ENCODE measurements around the gene AIG1.
"Not testable (repeated sequence)": the region's sequence is repeated elsewhere in the genome, so short reads cannot be mapped to it uniquely, and the experiment has no call there.

Gene AIG1

GRCh38 chr6:143299253-143300166 is 238.8 kb downstream of the AIG1 start:
- no peaks in the 10 kb centered on the region for H3K4me1 ChIP-seq
- no peak overlapping the region for H2AFZ ChIP-seq
- H3K4me2 ChIP-seq (ENCODE audit: low read length): no peak overlapping the region
- no peak for TF ChIP-seq CTCF (IDR thresholded peaks at IDR 0.05)
- no peaks in the 10 kb centered on the region for H3K36me3 ChIP-seq (ENCODE audit: control insufficient read depth, insufficient read depth, low read length)
- H3K79me2 ChIP-seq: no peaks in the 10 kb centered on the region
- no peak overlapping the region for H3K9ac ChIP-seq
- H3K4me3 ChIP-seq (ENCODE audit: low read depth, low read length): no peak overlapping the region
- no peak overlapping the region for H3K27ac ChIP-seq
- H3K9me3 ChIP-seq (ENCODE audit: control insufficient read depth, low read length): no peaks in the 10 kb centered on the region
- no peaks in the 10 kb centered on the region for H3K27me3 ChIP-seq (ENCODE audit: control insufficient read depth, insufficient read depth, low read length)

GRCh38 chr6:143301188-143301587 is 240.5 kb downstream of the AIG1 start:
- Histone ChIP-seq H3K27me3 (ENCODE audit: control insufficient read depth, insufficient read depth, low read length) (no peaks in the 10 kb centered on the region), H3K4me1 (no peaks in the 10 kb centered on the region), H3K9me3 (ENCODE audit: control insufficient read depth, low read length) (no peaks in the 10 kb centered on the region), H3K9ac (no peak overlapping the region), H2AFZ (no peak overlapping the region), H3K79me2 (no peaks in the 10 kb centered on the region), H3K4me3 (ENCODE audit: low read depth, low read length) (no peak overlapping the region), H3K36me3 (ENCODE audit: control insufficient read depth, insufficient read depth, low read length) (no peaks in the 10 kb centered on the region), H3K4me2 (ENCODE audit: low read length) (no peak overlapping the region), H3K27ac (no peak overlapping the region)
- no peak for TF ChIP-seq CTCF (IDR thresholded peaks at IDR 0.05)

GRCh38 chr6:143307760-143308159 is 247.1 kb downstream of the AIG1 start:
- H3K9ac ChIP-seq; H3K79me2 ChIP-seq; H3K9me3 ChIP-seq (ENCODE audit: control insufficient read depth, low read length); H3K4me1 ChIP-seq; H3K27me3 ChIP-seq (ENCODE audit: control insufficient read depth, insufficient read depth, low read length); H3K4me3 ChIP-seq (ENCODE audit: low read depth, low read length); H3K4me2 ChIP-seq (ENCODE audit: low read length); H3K27ac ChIP-seq; H3K36me3 ChIP-seq (ENCODE audit: control insufficient read depth, insufficient read depth, low read length); H2AFZ ChIP-seq: not testable (repeated sequence)

GRCh38 chr6:143313163-143313562 is 252.5 kb downstream of the AIG1 start:
- H2AFZ ChIP-seq: no peak overlapping the region
- no peaks in the 10 kb centered on the region for H3K9me3 ChIP-seq (ENCODE audit: control insufficient read depth, low read length)
- no peaks in the 10 kb centered on the region for H3K27me3 ChIP-seq (ENCODE audit: control insufficient read depth, insufficient read depth, low read length)
- H3K36me3 ChIP-seq (ENCODE audit: control insufficient read depth, insufficient read depth, low read length): no peaks in the 10 kb centered on the region
- no peak overlapping the region for H3K27ac ChIP-seq
- no peak overlapping the region for H3K9ac ChIP-seq
- H3K4me3 ChIP-seq (ENCODE audit: low read depth, low read length): no peak overlapping the region
- no peak overlapping the region for H3K4me2 ChIP-seq (ENCODE audit: low read length)
- no peaks in the 10 kb centered on the region for H3K79me2 ChIP-seq
- TF ChIP-seq CTCF (IDR thresholded peaks at IDR 0.05): no peak
- no peaks in the 10 kb centered on the region for H3K4me1 ChIP-seq

- Histone ChIP-seq H3K27me3 (ENCODE audit: control insufficient read depth, insufficient read depth, low read length) (no peaks in the 10 kb centered on the region), H3K4me3 (ENCODE audit: low read depth, low read length) (no peak overlapping the region), H3K27ac (no peak overlapping the region), H3K9me3 (ENCODE audit: control insufficient read depth, low read length) (no peaks in the 10 kb centered on the region), H3K4me2 (ENCODE audit: low read length) (no peak overlapping the region), H3K9ac (no peak overlapping the region), H3K36me3 (ENCODE audit: control insufficient read depth, insufficient read depth, low read length) (no peaks in the 10 kb centered on the region), H2AFZ (no peak overlapping the region), H3K79me2 (no peaks in the 10 kb centered on the region), H3K4me1 (no peaks in the 10 kb centered on the region)
- TF ChIP-seq CTCF (IDR thresholded peaks at IDR 0.05): no peak
These were observed 260.9 kb downstream of the AIG1 start for GRCh38 chr6:143321491-143322086.

Data from parathyroid adenoma (tissue), 2 donors.